ENCODE results near the gene LRRC59. TPM values are rescaled to one million over a fixed set of nuclear protein-coding genes. Genes with fewer than 3 reads are reported as not detected.
"Not testable (repeated sequence)": the region's sequence is repeated elsewhere in the genome, so short reads cannot be mapped to it uniquely, and the experiment has no call there.

Gene LRRC59
- total RNA-seq, 1 experiment from 2014 or later: 177 TPM

GRCh38 chr17:50406578-50406977 is 9.3 kb upstream of the LRRC59 start:
- intact Hi-C loops (cut with micrococcal nuclease; ENCODE audit: unreplicated experiment): no loop called here
- no peak for TF ChIP-seq EZH2 (IDR thresholded peaks at IDR 0.05; ENCODE audit: borderline replicate concordance, low read depth, low read length, poor library complexity, severe bottlenecking)
- Histone ChIP-seq H3K27me3 (replicated peaks; ENCODE audit: insufficient read depth, low read depth, low read length, poor library complexity) (no peaks in the 10 kb centered on the region), H3K9me3 (ENCODE audit: low read depth, low read length, poor library complexity, severe bottlenecking) (no peaks in the 10 kb centered on the region), H3K36me3 (ENCODE audit: insufficient read depth, low read length, poor library complexity, severe bottlenecking) (no peaks in the 10 kb centered on the region), H3K4me3 (ENCODE audit: low read depth, low read length, poor library complexity, severe bottlenecking) (no peak overlapping the region), H3K27ac (ENCODE audit: low read depth, low read length, poor library complexity, severe bottlenecking) (no peak overlapping the region), H3K4me1 (ENCODE audit: insufficient read depth, low read length, poor library complexity, severe bottlenecking) (no peaks in the 10 kb centered on the region)
- no peak for DNase-seq (ENCODE audit: low spot score)
- CTCF ChIA-PET: interaction anchor here (1.4 kb wide), 1 partner anchor 9 kb away, joined by 3 read pairs; the partner anchor contains the start of gene LRRC59
- BruUV-seq (replicated peaks): no TSS peak
- POLR2A ChIA-PET (ENCODE audit: low non-redundant PET): no interaction called here

GRCh38 chr17:50405351-50405750 is 8.0 kb upstream of the LRRC59 start:
- POLR2A ChIA-PET (ENCODE audit: low non-redundant PET); intact Hi-C loops (cut with micrococcal nuclease; ENCODE audit: unreplicated experiment); H3K4me3 ChIP-seq (ENCODE audit: low read depth, low read length, poor library complexity, severe bottlenecking); H3K27ac ChIP-seq (ENCODE audit: low read depth, low read length, poor library complexity, severe bottlenecking); H3K36me3 ChIP-seq (ENCODE audit: insufficient read depth, low read length, poor library complexity, severe bottlenecking); BruUV-seq (replicated peaks); DNase-seq (ENCODE audit: low spot score); H3K27me3 ChIP-seq (replicated peaks; ENCODE audit: insufficient read depth, low read depth, low read length, poor library complexity); H3K4me1 ChIP-seq (ENCODE audit: insufficient read depth, low read length, poor library complexity, severe bottlenecking); H3K9me3 ChIP-seq (ENCODE audit: low read depth, low read length, poor library complexity, severe bottlenecking): not testable (repeated sequence)
- CTCF ChIA-PET: interaction anchor here (1.4 kb wide), 1 partner anchor 8 kb away, joined by 3 read pairs; the partner anchor contains the start of gene LRRC59

- H3K4me1 ChIP-seq (ENCODE audit: insufficient read depth, low read length, poor library complexity, severe bottlenecking); H3K27me3 ChIP-seq (replicated peaks; ENCODE audit: insufficient read depth, low read depth, low read length, poor library complexity); intact Hi-C loops (cut with micrococcal nuclease; ENCODE audit: unreplicated experiment); DNase-seq (ENCODE audit: low spot score); H3K9me3 ChIP-seq (ENCODE audit: low read depth, low read length, poor library complexity, severe bottlenecking); H3K36me3 ChIP-seq (ENCODE audit: insufficient read depth, low read length, poor library complexity, severe bottlenecking); H3K4me3 ChIP-seq (ENCODE audit: low read depth, low read length, poor library complexity, severe bottlenecking); POLR2A ChIA-PET (ENCODE audit: low non-redundant PET); CTCF ChIA-PET; BruUV-seq (replicated peaks); H3K27ac ChIP-seq (ENCODE audit: low read depth, low read length, poor library complexity, severe bottlenecking): not testable (repeated sequence)
These were observed 2.3 kb upstream of the LRRC59 start for GRCh38 chr17:50399591-50399990.

- CTCF ChIA-PET: interaction anchor here (0.6 kb wide), 1 partner anchor 23 kb away, joined by 7 read pairs; no protein-coding TSS in a partner anchor
- H3K4me3 ChIP-seq (ENCODE audit: low read depth, low read length, poor library complexity, severe bottlenecking); H3K4me1 ChIP-seq (ENCODE audit: insufficient read depth, low read length, poor library complexity, severe bottlenecking); intact Hi-C loops (cut with micrococcal nuclease; ENCODE audit: unreplicated experiment); DNase-seq (ENCODE audit: low spot score); BruUV-seq (replicated peaks); H3K9me3 ChIP-seq (ENCODE audit: low read depth, low read length, poor library complexity, severe bottlenecking); H3K27ac ChIP-seq (ENCODE audit: low read depth, low read length, poor library complexity, severe bottlenecking); H3K27me3 ChIP-seq (replicated peaks; ENCODE audit: insufficient read depth, low read depth, low read length, poor library complexity): not testable (repeated sequence)
- H3K36me3 ChIP-seq (ENCODE audit: insufficient read depth, low read length, poor library complexity, severe bottlenecking): peaks cover 17% of the 10 kb centered on the region
- POLR2A ChIA-PET (ENCODE audit: low non-redundant PET): interaction anchor here (0.5 kb wide), 1 partner anchor 23 kb away, joined by 4 read pairs; no protein-coding TSS in a partner anchor
These were observed 1.3 kb upstream of the LRRC59 start for GRCh38 chr17:50398672-50399071.

GRCh38 chr17:50397919-50398285 is 579 bp upstream of the LRRC59 start:
- CTCF ChIA-PET: interaction anchor here (0.5 to 2.2 kb wide), 9 partner anchors 8 to 198 kb away, joined by 3 to 17 read pairs (median 5); no protein-coding TSS in a partner anchor
- POLR2A ChIA-PET (ENCODE audit: low non-redundant PET): interaction anchor here (0.6 to 0.7 kb wide), 3 partner anchors 24 to 202 kb away, joined by 3 to 7 read pairs (median 3); no protein-coding TSS in a partner anchor
- intact Hi-C loops (cut with micrococcal nuclease; ENCODE audit: unreplicated experiment): no loop called here
- Histone ChIP-seq H3K36me3 (ENCODE audit: insufficient read depth, low read length, poor library complexity, severe bottlenecking) (peaks cover 25% of the 10 kb centered on the region), H3K27ac (ENCODE audit: low read depth, low read length, poor library complexity, severe bottlenecking) (peak overlapping the region; percentile 83), H3K9me3 (ENCODE audit: low read depth, low read length, poor library complexity, severe bottlenecking) (no peaks in the 10 kb centered on the region), H3K4me1 (ENCODE audit: insufficient read depth, low read length, poor library complexity, severe bottlenecking) (peaks cover 10% of the 10 kb centered on the region), H3K27me3 (replicated peaks; ENCODE audit: insufficient read depth, low read depth, low read length, poor library complexity) (no peaks in the 10 kb centered on the region), H3K4me3 (ENCODE audit: low read depth, low read length, poor library complexity, severe bottlenecking) (peak overlapping the region; percentile 82)
- no TSS peak for BruUV-seq (replicated peaks)
- TF ChIP-seq CTCF (conservative IDR thresholded peaks at IDR 0.05; ENCODE audit: low read depth, low read length) (no peak), EZH2 (IDR thresholded peaks at IDR 0.05; ENCODE audit: borderline replicate concordance, low read depth, low read length, poor library complexity, severe bottlenecking) (no peak)
- DNase-seq (ENCODE audit: low spot score): no peak

Measured in A673 (cell line).